K562 (cell line): ENCODE measurements around the gene METRNL. TPM values are rescaled to one million over a fixed set of nuclear protein-coding genes. Genes with fewer than 3 reads are reported as not detected.

Source experiments
- ARID4B ChIP-seq: sonication (generic); formaldehyde crosslinking; IDR thresholded peaks from 2 replicates; pipeline ENCODE4 v1.8.0; 2022; ENCODE audit warnings: mild to moderate bottlenecking, missing genetic modification reagents
- BMI1 ChIP-seq: fragments of 150-350 bp; IDR thresholded peaks from 2 replicates; pipeline ENCODE4 v1.6.1; 2014; ENCODE audit warnings: low read length
- DMBX1 ChIP-seq: fragments of 250-450 bp; sonication (Bioruptor Pico); IDR thresholded peaks from 2 replicates; pipeline ENCODE4 v1.8.0; 2022; ENCODE audit warnings: inconsistent platforms, mild to moderate bottlenecking, moderate library complexity, borderline replicate concordance
- ESRRB ChIP-seq: fragments of 250-450 bp; sonication (Bioruptor Pico); IDR thresholded peaks from 2 replicates; pipeline ENCODE4 v1.5.0; 2020; ENCODE audit warnings: mild to moderate bottlenecking, moderate library complexity, borderline replicate concordance
- MYC ChIP-seq, 2 experiments: fragments of 250-450 bp in 1 of 2; sonication (Bioruptor Pico) in 1 of 2; IDR thresholded peaks; 2 replicates each; pipeline versions ENCODE4 v1.5.1 to v1.6.1; 2012 to 2021; ENCODE audit warnings: low read depth in 2 of 2, borderline replicate concordance in 1 of 2, improper control_type of control experiment in 1 of 2, low read length in 1 of 2, mild to moderate bottlenecking in 1 of 2, moderate library complexity in 1 of 2
- NCOA4 ChIP-seq: fragments of 450-650 bp; IDR thresholded peaks from 2 replicates; pipeline ENCODE4 v1.6.1; 2018; ENCODE audit warnings: mild to moderate bottlenecking; ENCODE audit not compliant: partially characterized antibody
- NFYB ChIP-seq: IDR thresholded peaks from 2 replicates; pipeline ENCODE4 v1.6.1; 2011; ENCODE audit warnings: mild to moderate bottlenecking, moderate library complexity; ENCODE audit not compliant: insufficient read length; ENCODE audit errors: extremely low read depth
- PHB ChIP-seq: fragments of 250-450 bp; sonication (Bioruptor Pico); IDR thresholded peaks from 2 replicates; pipeline ENCODE4 v1.5.0; 2021
- SUPT5H ChIP-seq: fragments of 450-650 bp; IDR thresholded peaks from 2 replicates; pipeline ENCODE4 v1.6.1; 2016
- THRB ChIP-seq: fragments of 450-650 bp; formaldehyde crosslinking; conservative IDR thresholded peaks from 2 replicates; pipeline ENCODE4 v1.4.0; 2022; ENCODE audit warnings: mild to moderate bottlenecking, missing genetic modification characterization
- ZNF408 ChIP-seq: fragments of 250-450 bp; sonication (Bioruptor Pico); IDR thresholded peaks from 2 replicates; pipeline ENCODE4 v1.4.0; 2020; ENCODE audit warnings: low read depth, mild to moderate bottlenecking, moderate library complexity
- ZNF75A ChIP-seq: fragments of 450-650 bp; formaldehyde crosslinking; IDR thresholded peaks from 2 replicates; pipeline ENCODE4 v1.4.0; 2020; ENCODE audit warnings: mild to moderate bottlenecking
- polyA plus RNA-seq, 8 experiments: library from polyadenylated mRNA; depleted of rRNA in 4 of 8; stranded (reverse) in 5 of 8; unstranded in 3 of 8; fragments of >200 nt; fragmentation: Nextera tagmentation in 2 of 8; fragmentation: Illumina TruSeq in 1 of 8; extraction: Ambion mirVana in 2 of 8; extraction: Trizol in 1 of 8; gene quantifications; 2 replicates each; pipeline versions ENCODE4 v1.2.1 to v1.2.3, GENCODE V29; 2011 to 2014; ENCODE audit warnings: inconsistent platforms in 1 of 8, missing spikeins in 1 of 8
- total RNA-seq, 7 experiments: library from RNA; depleted of rRNA in 6 of 7; stranded (reverse); fragments of >200 nt in 6 of 7; fragmentation: Illumina TruSeq in 2 of 7; extraction: Trizol in 2 of 7; gene quantifications; 2 replicates each; pipeline versions ENCODE4 v1.2.1 to v1.2.3, GENCODE V29; 2011 to 2021; ENCODE audit warnings: low replicate concordance in 1 of 7
- TF ChIP-seq, protein P1 (sequence below): IDR thresholded peaks from 3 replicates; pipeline ENCODE4 v1.6.1; 2011; ENCODE audit warnings: borderline replicate concordance, mild to moderate bottlenecking, moderate library complexity; ENCODE audit not compliant: insufficient read length; ENCODE audit errors: extremely low read depth
- TF ChIP-seq, protein P2 (sequence below), 3 experiments: fragments of 200-800 bp in 1 of 3; fragments of 250-450 bp in 1 of 3; fragments of 450-650 bp in 1 of 3; sonication (Bioruptor Pico) in 1 of 3; sonication (Bioruptor generic) in 1 of 3; formaldehyde crosslinking in 1 of 3; IDR thresholded peaks; 2 replicates each; pipeline versions ENCODE4 v1.6.1 to v1.8.0; 2016 to 2022; ENCODE audit warnings: mild to moderate bottlenecking in 2 of 3, missing genetic modification characterization in 2 of 3, missing compliant biosample characterization in 1 of 3, moderate library complexity in 1 of 3

The METRNL gene
- total and polyA plus RNA-seq, 9 of the 15 experiments (the other 6 are each of a cell fraction or from before 2014, with no cell fraction given) = 0.17 to 31.8 (median 2.9) TPM

DNA sequence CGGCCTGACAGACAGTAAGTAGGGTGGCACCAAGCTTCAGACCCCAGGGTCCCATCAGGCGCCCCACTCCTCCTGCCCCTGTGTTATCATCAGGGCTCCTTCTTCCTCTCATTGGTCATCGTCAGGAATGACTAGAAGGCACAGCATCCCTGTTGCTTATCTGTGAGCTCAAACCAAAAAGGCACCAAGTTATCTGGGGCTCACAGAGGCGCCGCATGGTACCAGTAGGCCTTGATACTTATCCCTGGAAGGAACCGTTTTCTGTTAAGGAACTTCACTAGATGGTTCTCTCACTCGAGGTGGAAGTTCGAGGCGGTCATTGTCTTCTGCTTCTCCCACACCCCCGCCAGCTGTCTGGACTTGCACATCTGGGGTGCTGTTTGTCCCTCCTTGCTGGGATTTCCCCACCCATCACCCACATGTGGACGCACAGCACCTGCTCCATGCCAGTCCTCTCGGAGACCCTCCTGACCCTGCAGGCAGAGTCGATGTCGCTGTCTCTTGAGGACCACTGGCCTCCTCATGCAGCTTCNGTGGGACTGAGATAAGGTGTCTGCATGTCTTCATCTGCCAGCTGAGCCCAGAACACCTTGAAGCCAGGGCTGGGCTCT, 52.1 kb downstream of the METRNL start (continued):
- no peak for TF ChIP-seq ARID4B (CRISPR knock-in tag)
- TF ChIP-seq, protein P1, sequence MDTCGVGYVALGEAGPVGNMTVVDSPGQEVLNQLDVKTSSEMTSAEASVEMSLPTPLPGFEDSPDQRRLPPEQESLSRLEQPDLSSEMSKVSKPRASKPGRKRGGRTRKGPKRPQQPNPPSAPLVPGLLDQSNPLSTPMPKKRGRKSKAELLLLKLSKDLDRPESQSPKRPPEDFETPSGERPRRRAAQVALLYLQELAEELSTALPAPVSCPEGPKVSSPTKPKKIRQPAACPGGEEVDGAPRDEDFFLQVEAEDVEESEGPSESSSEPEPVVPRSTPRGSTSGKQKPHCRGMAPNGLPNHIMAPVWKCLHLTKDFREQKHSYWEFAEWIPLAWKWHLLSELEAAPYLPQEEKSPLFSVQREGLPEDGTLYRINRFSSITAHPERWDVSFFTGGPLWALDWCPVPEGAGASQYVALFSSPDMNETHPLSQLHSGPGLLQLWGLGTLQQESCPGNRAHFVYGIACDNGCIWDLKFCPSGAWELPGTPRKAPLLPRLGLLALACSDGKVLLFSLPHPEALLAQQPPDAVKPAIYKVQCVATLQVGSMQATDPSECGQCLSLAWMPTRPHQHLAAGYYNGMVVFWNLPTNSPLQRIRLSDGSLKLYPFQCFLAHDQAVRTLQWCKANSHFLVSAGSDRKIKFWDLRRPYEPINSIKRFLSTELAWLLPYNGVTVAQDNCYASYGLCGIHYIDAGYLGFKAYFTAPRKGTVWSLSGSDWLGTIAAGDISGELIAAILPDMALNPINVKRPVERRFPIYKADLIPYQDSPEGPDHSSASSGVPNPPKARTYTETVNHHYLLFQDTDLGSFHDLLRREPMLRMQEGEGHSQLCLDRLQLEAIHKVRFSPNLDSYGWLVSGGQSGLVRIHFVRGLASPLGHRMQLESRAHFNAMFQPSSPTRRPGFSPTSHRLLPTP = no peak
- TF ChIP-seq, protein P2, sequence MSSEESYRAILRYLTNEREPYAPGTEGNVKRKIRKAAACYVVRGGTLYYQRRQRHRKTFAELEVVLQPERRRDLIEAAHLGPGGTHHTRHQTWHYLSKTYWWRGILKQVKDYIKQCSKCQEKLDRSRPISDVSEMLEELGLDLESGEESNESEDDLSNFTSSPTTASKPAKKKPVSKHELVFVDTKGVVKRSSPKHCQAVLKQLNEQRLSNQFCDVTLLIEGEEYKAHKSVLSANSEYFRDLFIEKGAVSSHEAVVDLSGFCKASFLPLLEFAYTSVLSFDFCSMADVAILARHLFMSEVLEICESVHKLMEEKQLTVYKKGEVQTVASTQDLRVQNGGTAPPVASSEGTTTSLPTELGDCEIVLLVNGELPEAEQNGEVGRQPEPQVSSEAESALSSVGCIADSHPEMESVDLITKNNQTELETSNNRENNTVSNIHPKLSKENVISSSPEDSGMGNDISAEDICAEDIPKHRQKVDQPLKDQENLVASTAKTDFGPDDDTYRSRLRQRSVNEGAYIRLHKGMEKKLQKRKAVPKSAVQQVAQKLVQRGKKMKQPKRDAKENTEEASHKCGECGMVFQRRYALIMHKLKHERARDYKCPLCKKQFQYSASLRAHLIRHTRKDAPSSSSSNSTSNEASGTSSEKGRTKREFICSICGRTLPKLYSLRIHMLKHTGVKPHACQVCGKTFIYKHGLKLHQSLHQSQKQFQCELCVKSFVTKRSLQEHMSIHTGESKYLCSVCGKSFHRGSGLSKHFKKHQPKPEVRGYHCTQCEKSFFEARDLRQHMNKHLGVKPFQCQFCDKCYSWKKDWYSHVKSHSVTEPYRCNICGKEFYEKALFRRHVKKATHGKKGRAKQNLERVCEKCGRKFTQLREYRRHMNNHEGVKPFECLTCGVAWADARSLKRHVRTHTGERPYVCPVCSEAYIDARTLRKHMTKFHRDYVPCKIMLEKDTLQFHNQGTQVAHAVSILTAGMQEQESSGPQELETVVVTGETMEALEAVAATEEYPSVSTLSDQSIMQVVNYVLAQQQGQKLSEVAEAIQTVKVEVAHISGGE (CRISPR knock-in tag; IDR thresholded peaks at IDR 0.05) = peak in 1 of 3 experiments; percentile 38; a peak in 1 of 6 replicates
- no peak for TF ChIP-seq SUPT5H
- no peak for TF ChIP-seq ZNF408 (CRISPR knock-in tag)
- 0 out of 2 replicates have a peak, but pooled peaks have one; percentile 26 for TF ChIP-seq MYC (IDR thresholded peaks at IDR 0.05; ENCODE audit: low read depth, low read length)
- TF ChIP-seq MYC (CRISPR knock-in tag; IDR thresholded peaks at IDR 0.05; ENCODE audit: borderline replicate concordance, low read depth) = no peak
- no peak for TF ChIP-seq DMBX1
- no peak for TF ChIP-seq NCOA4
- TF ChIP-seq NFYB = peak; percentile 53
- TF ChIP-seq PHB (CRISPR knock-in tag) = no peak
- TF ChIP-seq ESRRB (CRISPR knock-in tag) = no peak
- TF ChIP-seq ZNF75A (CRISPR knock-in tag) = peak; percentile 61; the same call in 1 of the 2 replicates
- TF ChIP-seq BMI1 = no peak
- no peak for TF ChIP-seq THRB (CRISPR knock-in tag)
